HG03460 (cell line): ENCODE data around the gene KDM4C.

Source experiments
- ATAC-seq: cut with Tn5 transposase; IDR thresholded peaks from one replicate; pipeline ENCODE4 v1.9.1; 2021; ENCODE audit not compliant: unreplicated experiment

Gene KDM4C

DNA sequence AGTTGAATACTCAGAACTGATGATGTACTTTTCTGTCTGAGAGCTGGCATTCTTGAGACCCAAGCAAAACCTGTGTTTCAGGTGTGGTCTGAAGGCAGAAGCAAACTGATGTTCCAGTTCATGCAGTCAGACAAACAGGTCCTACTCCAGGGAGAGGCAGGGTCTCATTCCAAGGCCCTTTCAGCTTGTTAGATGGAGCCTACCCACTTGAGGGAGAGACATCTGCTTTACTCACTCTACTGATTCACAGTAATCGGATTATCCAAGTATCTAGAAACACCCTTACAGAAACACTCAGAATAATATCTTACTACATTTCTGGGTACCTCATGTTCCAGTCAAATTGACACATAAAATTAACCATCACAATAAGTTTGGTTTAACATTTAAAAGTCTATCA is 207.8 kb downstream of the KDM4C start:
- no peak for ATAC-seq

DNA sequence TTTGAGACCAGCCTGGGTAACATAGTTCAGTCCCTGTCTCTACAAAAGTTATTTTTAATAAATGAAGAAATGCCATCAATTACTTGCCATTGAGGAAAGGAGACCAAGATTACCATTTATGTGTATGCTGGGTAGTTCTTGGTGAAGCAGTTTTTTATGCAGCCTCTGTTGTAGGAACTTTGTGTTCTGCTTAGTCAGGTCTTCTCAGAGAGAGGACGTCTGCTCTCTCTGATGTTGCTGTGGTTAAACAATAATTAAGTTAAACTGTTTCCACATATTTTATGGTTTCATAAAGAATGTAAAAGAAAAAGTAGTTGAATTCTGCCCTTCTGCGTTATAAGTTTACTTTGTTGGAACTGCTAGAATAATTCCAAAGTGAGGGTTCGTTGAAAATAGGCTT is 210.5 kb downstream of the KDM4C start:
- ATAC-seq = no peak

DNA sequence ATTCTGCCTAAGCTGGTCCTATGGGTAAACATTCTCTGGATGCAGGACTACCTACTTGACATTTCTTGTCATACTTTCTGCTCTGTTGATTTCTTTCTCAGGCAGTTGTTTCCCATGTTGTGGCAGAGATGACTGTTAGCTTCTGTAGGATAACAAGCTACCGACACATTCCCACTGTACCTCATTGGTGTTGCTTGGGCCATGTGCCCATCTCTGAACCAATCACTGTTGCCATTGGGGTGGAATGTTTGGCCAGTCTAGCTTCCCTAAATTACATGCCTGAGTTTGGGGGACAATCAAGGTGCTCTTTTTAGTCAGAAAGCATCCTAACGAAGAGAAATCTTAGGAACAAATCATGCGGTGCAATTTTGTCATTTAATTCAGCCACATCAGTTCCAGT is 212.0 kb downstream of the KDM4C start:
- no peak for ATAC-seq

DNA sequence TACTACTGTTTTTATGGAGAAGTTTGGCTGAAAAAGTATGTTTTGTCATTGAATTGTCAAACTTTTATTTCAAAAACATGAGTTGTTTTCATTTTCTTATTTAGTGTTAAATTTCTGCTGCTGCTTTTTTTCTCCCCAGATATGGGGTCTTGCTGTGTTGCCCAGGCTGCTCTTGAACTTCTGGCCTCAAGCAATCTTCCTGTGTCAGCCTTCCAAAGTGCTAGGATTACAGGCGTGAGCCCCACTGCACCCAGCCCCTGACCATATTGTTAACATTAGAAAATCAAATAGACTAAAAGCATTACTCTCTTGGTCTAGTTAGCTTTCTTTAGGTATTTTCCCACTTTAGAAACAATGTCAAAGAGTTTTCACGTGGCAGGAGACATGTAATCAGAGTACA is 215.3 kb downstream of the KDM4C start:
- no peak for ATAC-seq

DNA sequence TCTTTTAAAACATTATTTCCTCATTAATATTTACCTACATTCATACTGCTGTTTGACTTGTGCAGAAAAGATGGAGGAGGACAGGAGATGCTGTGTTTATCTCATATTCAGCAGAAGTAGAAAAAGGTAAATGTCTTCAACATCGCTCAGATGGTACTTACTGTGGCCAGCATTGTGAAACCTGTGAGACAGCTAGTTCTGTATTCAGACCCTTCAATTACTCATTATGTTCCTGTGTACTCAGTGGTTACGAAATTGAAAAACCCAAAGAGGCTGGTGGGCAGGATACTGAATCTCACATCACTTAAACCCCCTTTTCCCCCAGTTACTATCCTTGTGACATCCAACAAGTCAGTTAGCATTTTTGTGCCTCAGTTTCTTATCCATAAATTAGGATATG is 216.0 kb downstream of the KDM4C start:
- peak; percentile 98 for ATAC-seq

DNA sequence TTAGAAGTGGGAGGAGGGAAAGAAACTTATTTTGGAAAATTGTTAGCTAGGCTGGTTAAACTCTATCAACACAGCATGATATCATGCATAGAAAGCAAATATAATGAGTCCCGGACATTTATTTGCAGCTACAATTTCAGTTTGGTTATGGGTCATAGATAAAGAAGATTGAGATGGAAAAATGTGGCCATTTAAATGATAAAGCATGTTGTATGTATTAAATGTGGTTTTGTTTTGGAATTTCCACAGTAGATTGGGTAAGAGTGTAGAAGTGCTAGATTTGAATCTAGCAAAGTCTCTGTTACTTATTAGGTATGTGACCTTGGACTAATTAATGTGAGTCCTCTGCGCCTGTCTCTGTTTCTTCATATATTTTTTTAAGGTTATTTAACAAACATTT is 217.4 kb downstream of the KDM4C start:
- ATAC-seq = no peak

DNA sequence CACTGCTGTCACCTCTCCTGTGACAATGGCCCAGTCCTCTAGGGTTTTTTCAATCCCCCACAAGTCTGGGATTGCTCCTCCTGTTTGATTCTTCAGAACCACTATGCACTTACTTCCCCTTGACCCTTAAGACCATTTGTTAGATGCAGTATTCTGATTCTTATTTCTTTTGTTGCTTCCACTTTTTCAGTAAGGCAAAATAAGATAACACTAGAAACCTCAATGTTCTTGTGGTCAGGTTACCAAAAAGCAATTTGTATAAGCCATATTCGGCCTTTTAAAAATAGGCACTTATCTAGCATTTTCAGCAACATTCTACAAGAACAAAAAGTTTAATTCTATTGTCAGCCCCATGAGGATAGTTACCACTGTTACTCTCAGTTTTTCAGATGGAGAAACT is 220.0 kb downstream of the KDM4C start:
- no peak for ATAC-seq

DNA sequence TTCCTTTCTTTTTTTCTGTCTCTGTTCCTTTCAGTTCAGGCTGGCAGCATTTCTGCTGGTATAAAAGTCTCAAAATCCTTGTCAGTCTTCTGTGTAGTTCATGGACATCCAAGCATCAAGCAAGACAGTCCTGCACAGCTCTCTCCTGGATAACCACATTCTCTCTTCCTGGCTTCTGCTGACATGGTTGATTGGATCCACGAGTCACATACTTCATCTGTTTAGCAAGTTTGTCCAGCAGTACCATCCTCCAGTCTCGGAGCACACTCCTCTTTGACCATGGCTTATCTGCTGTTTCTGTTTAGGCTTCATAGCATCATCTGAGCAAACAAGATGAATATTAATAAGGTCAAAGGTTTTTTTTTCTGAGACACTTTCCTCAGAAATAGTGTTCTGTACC is 220.8 kb downstream of the KDM4C start:
- no peak for ATAC-seq

DNA sequence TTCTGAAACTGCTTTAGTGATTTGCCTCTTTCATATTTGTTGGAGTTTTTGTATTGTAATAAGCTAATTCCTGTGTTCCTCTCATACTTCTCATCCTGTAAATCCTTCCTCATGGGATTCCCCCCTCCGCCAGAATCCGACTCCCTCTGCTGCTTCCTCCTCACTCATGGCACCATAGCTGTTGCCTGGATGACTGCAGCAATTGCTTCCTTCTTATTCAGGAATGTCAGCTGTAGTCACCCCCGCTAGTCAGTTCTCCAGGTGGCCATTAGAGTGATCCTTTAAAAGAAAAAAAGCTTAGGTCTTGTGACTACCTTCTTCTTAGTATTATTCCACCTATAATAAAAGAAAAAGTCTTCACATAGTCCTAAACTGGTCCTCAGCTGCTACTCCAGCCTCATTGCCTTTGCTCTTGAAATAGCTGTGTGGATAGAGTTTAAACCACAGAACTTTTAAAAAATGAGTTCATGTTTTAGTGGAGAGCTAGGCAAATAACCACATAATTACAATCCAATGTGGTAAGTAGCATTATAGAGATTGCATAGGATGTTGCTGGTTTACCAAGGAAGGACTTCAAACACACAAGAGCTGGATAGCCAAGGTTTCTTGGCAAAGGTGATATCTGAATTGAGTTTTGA is 227.3 kb downstream of the KDM4C start:
- ATAC-seq = no peak

DNA sequence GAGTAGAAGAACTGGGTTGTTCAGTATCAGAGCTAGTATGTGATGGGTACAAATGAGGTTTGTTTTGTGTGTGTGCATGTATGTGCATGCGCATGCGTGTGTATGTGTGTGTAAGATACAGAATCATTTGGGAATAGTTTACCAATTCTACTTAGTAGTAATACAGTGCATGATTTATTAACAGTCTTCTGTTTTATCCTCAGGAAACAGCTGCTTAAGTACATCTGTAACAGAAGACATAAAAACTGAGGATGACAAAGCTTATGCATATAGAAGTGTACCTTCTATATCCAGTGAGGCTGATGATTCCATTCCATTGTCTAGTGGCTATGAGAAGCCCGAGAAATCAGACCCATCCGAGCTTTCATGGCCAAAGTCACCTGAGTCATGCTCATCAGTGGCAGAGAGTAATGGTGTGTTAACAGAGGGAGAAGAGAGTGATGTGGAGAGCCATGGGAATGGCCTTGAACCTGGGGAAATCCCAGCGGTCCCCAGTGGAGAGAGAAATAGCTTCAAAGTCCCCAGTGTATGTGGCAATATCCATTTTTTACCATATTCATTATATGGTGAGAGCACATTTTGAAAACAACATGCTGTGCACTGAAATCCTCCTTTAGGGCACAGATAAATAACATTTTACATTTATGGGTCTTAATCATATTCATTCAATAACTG is 228.5 kb downstream of the KDM4C start:
- ATAC-seq = no peak

DNA sequence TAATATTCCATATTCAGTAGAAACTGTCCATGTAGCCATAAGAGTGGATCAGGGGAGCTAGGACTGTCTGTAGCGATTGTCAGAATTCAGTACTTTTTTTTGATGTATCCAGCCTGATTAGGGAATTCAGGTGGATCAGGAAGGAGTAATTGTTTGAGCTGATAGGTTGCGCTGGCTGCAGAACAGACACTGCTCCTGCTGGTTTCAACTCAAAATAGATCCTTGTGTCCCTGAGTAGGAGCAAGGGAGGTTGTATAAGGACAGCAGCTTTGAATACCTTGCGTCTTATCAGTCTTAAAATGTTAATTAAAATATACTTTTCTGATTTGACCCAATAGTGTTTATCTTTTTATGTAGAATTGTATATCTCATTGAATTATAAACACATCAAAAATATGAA is 229.6 kb downstream of the KDM4C start:
- ATAC-seq = no peak

DNA sequence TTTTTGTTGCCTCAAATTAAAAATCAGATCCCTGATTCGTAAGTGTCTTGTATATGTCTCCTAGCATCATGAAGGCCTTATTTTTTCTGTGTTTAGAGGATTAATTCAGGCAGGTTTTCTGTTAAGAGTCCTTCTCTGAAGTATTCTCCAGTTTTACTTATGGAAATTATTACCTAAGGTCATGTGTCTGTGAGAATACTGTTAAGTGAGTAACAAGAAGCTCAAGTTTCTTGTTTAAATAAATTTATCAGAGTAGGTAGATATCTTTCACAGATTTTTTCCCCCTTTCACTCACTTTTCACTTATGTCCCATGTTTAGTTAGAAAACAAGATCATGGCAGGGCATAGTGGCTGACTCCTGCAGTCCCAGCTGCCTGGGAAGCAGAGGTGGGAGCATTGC is 233.6 kb downstream of the KDM4C start:
- no peak for ATAC-seq

DNA sequence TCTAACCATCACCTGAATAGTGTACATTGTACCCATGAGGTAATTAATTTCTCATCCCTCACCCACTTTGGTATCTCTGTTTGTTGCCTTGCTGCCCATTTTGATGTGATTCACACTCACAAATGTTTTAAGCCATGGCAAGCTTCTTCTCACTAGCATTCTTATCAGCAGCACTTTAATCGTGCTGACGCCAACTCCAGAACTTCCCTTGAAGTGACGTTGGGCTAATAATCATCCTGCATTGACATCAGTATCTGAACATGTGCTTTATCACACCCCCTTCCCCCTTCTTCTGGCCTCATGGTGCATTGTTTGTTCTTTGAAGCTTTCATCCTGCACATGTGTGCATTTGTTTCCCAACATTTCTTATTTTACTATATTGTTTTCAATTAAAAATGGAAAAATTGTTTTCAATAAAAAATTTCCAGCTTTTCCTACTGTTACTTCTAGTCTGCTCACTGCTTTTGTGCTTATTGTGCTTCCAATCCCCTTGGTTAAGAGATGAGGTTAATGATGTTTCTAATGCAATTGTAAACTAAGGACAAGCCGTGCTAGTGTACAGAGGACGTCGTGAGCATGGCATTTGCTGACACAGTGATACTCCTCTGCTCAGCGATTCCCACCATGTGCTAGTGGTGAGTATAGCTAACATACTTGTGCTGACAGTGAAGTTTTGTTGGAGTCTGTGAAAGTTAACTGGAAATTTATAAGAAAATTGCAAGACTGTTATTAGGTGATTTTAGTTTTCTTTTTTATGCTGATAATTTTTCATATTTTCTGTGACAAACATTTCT is 238.5 kb downstream of the KDM4C start:
- no peak for ATAC-seq

DNA sequence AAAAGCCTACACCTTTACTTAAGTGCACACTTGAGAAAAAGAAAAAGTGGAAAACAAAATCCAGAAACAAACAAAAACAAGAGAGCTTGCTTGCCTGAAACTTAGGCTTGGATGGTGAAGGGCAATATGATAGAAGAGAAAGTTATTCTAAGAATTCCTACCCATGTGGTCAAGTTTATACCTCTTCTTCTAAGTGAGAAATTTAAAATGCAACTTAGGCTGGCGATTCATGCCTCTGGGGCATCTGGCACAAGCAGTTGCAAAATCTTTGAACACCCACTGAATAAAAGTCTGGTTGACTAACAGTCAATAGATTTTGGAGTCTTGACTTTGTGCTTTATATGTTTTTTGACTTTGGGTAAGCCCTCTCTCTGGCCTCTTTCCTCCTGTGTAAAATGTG is 239.6 kb downstream of the KDM4C start:
- ATAC-seq = no peak

DNA sequence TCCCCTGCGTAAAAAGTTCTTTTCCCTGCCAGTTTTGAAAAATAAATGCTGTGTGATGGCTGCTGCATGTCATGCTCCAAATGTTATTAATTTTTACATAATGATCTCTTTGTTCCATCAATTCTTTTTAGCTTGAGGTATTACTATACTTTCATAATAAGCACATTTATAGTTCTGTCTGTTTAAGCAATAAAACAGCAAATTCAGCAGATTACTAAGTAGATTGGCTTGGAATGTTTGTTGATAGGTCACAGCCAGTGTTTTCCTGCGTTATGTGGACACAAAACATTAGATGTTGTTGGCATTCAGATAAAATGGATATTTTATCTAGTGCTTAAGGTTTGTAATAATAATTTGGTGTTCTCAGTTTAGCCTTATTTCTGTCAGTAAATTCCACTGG is 242.0 kb downstream of the KDM4C start:
- ATAC-seq = no peak

DNA sequence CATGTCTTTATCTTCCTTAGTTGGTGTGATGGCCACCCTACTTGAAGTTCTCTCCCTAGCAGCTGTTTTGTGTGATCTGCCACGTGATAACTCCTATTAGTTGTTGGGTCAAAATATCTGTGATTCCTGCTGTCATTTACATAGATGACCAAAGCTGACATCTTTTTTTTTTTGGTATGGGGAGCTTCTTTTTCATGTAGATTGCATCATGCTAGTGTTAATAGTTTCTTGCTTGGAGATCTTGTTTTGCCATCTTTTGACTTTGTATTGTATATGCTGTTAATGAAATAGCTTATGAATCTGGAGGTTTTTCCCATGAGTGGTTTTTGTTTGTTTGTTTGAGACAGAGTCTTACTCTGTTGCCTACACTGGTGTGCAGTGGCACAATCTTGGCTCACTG is 243.8 kb downstream of the KDM4C start:
- no peak for ATAC-seq

DNA sequence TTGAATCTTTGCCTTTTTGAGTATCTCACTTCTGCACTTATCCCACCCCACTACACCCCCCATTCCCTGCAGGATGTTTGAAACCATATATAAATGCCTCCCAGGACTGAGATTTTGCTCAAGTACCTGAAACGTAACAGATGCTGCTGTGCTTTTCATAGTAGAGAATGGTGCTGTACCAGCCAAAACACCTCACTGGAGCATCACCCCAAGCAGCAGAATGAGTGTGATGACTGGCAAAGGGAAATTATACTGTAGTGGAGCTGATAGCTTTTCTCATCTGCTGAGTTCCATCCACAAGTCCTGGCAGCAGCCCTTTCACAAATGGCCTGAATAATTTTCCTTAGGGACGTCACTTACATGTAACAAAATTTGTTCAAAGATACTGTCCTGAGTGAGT is 246.1 kb downstream of the KDM4C start:
- no peak for ATAC-seq

DNA sequence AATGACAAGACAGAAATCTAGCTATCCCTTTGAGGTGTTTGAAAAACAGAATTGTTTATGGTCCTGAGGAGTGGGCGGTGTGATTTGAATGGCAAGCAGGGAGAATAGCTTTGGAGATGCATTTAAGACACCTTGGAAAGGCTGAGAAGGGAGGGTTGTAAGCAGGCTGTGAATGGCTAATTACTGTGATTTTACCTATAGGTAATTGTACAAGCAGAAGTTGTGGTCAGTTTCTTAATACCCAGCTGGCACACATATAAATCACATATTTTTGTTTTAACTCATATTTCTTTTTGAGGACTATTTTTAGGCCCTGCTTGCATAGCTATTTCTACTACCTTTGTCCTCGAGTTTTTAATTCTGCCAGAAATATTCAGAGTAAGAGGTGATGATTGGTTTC is 248.6 kb downstream of the KDM4C start:
- no peak for ATAC-seq

DNA sequence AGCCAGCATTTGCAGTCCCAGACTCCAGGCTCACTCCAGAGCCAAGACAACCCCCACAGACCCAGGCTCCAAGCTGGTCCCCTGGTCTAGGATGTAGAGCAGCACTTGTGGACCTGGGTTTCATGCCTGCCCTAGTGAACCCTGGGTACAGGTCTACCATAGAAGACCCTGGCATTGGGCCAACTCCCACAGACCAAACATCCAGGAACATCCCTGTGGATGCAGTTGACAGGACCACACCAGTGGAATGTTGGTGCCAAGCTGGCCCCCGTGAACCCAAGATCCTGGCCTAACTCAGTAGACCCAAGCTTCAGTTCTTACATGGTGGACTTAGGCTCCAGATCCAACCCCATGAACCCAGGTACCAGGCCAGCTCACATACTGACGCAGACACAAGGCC is 250.6 kb downstream of the KDM4C start:
- no peak for ATAC-seq

DNA sequence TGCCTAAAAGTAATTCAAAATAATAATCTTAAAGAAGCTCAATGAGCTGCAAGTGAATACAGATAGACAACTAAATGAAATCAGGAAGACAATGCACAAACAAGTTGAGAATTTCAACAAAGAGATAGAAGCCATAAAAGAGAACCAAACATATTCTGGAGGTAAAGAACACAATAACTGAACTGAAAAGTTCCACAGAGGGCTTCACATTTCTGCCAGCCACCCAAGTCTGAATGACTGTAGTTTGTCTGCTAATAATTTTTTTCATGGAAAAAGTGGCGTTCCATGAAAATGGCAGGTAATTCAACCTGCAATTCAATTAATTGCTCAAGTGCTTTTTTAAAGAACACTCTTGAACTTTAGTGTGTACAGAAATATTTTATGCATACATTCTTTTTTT is 251.3 kb downstream of the KDM4C start:
- ATAC-seq = no peak

DNA sequence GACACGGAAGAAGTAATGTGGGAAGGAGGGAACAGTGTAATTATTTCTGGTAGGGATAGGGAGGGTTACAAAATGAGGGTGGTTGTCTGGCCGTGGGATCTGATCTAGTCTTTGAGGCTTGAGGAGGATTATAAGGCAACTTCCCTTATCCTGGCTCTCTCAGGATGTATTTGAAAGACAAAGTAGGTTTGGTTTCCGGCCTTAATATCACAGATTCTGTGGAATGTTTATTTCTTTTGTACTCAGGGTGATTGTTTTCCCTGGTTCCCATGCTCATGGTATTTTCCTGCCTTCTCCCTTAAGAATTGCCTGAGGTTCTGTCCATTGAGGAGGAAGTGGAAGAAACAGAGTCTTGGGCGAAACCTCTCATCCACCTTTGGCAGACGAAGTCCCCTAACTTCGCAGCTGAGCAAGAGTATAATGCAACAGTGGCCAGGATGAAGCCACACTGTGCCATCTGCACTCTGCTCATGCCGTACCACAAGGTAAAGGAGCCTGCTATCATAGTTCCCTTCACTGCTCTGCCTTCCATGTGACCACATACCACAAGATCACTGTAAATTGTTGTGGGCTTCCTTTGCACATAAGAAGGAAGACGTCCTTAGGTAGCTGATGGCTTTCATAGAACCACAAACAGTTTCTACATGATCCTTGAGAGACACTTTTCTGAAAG is 253.8 kb downstream of the KDM4C start:
- ATAC-seq = peak; percentile 72

DNA sequence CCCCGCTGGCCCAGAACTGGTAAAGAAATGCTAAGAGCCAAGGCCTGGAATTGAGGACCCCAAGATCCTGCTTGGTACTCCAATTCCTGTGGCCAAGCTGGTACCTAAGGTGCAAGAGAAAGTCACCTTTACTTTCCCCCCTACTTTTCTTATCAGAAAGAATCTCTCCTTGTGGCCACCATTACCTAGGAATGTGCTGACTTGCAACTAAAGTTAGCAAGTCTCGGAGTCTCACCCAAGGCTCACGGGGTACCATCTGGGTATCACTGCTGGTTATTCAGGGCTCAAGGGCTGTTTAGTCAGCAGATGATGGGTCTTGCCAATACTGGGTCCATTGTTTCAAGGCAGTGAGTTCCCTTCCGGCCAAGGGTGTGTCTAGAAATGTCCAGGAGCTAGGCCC is 270.2 kb downstream of the KDM4C start:
- ATAC-seq = no peak
